HG03066 (cell line): Measurements from ENCODE around the gene GRB2.
"Not testable (repeated sequence)": the region's sequence is repeated elsewhere in the genome, so short reads cannot be mapped to it uniquely, and the experiment has no call there.

Experiments used
- ATAC-seq: cut with Tn5 transposase; IDR thresholded peaks from one replicate; pipeline ENCODE4 v1.9.1; 2021; ENCODE audit warnings: low read depth; ENCODE audit not compliant: unreplicated experiment

Gene GRB2

GRCh38 chr17:75390982-75391381 is 14.5 kb downstream of the GRB2 start:
- ATAC-seq, result no peak

DNA sequence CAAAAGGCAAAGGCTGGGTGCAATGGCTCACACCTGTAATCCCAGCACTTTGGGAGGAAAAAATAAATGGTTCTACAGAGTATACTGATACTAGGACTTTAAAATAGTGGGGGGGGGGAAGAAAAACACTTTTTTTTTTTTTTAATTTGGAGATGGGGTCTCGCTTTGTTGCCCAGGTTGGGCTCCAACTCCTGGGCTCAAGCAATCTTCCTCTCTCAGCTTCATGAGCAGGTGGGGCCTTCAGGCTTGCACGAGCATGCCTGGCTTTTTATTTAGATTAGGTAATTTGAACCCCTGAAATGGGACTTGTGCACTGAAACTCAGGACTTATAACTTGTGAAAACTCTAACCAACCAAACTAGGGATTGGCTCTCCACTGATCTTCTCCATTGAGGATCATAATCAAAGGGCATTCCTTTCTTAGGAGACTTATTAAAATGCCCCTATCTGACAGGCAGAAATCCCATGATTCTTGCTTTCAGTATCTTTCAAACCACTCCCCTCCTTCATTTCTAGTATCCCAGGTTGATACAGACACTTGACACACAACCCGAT is 16.9 kb downstream of the GRB2 start:
- ATAC-seq, result no peak

DNA sequence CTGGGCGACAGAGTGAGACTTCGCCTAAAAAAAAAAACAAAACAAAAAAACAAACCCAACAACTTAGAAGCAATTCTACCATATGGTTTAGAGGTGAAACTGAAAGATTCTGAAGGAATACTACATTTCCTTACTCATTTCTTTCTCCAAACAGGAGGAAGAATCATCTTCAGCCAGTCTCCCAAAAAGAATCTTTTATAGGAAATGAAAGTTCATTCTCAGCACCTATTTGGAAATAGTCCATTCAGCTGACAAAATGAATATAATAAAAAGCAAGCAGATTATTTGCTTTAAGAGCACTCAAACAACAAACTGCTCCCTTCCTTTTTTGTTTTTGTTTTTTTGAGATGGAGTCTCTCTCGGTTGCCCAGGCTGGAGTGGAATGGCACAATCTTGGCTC is 17.7 kb downstream of the GRB2 start:
- no peak for ATAC-seq

DNA sequence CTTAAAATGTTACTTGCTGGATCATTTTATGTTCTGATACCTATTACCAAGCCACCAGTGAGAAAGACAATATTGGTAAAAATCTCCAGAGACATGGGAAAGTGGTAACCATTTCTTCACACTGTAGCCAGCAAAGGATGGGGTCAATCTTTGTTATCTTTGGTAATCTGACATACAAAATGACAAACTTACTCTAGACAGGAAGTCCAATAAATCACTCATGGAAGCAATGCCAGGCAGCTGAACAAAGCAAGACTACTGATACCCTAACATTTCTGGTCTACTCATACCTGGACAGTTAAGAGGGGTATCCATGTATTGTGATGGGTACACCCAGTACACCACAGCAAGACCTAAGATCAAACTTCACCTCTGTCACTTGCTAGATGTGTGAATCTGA is 19.0 kb downstream of the GRB2 start:
- no peak for ATAC-seq

GRCh38 chr17:75384751-75385150 is 20.7 kb downstream of the GRB2 start:
- ATAC-seq, result no peak

DNA sequence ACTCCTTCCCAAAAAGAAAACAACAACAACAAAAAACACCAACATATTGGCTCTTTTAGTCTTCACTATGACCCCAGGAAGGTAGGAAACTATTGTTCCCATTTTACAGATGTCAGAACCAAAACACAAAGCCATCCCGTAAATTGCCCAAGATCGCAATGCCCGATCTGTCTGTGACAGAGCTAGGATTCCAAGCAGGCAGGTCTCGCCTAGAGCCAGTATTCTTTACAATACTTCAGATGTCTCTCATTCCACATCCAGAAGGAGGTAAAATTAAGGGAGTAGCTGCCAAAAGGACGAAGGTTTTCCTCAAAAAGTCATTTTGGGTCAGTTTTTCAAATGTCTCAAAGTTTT is 21.7 kb downstream of the GRB2 start:
- ATAC-seq, result no peak

- ATAC-seq, result no peak
These were observed 24.7 kb downstream of the GRB2 start for GRCh38 chr17:75380750-75381149.

DNA sequence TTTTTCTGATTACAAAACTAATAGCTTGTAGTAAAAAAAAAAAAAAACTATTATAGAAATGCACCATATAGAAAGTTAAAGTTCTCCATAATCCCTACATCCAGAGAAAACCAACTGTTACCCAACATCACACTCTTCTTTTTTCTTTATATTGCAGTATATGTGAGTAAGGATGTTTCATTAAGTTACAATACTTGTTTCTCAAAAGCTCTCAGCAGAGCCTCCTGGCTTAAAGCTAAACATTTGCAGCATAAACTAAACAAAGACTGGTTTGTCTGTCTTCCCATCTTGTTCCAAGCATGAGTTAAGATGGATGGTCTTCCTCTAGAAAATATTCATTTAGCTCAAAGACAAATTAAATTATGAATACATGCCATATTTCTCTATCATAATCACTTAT is 25.2 kb downstream of the GRB2 start:
- no peak for ATAC-seq

- not testable (repeated sequence) for ATAC-seq
These were observed 26.1 kb downstream of the GRB2 start for GRCh38 chr17:75379426-75379825.

GRCh38 chr17:75373280-75373679 is 32.2 kb downstream of the GRB2 start:
- ATAC-seq, result no peak

GRCh38 chr17:75371981-75372380 is 33.5 kb downstream of the GRB2 start:
- no peak for ATAC-seq

- ATAC-seq, result no peak
These were observed 34.1 kb downstream of the GRB2 start for GRCh38 chr17:75371339-75371738.

DNA sequence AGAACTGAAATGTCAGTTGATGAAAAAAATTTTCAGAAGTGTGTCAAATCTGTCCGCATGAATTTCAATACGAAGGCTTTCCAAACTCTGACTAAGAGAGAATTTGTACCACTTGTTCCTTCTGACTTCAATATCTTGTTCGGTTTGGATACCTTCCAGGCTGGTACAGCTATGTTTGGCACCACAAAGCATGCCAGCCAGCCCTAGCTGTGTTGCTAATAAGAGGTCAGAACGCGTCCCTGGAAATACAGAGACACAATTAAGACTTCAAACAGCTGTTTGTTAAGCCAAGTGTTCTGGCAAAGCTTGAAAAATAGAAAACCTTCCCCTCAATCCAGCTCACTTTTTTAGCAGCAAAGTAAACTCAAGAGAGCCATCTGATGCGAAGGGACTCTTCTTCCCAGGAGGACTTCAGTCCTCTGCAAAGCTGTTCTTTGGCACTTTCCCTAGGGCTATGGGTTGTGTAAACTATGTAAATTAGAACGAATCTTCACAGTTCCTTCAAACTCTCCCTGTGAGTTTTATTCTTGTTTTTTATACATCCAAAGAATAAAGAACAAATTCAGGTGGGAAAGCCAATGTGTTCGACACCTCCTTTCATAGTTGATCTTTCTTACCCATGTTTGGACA is 35.1 kb downstream of the GRB2 start:
- no peak for ATAC-seq

DNA sequence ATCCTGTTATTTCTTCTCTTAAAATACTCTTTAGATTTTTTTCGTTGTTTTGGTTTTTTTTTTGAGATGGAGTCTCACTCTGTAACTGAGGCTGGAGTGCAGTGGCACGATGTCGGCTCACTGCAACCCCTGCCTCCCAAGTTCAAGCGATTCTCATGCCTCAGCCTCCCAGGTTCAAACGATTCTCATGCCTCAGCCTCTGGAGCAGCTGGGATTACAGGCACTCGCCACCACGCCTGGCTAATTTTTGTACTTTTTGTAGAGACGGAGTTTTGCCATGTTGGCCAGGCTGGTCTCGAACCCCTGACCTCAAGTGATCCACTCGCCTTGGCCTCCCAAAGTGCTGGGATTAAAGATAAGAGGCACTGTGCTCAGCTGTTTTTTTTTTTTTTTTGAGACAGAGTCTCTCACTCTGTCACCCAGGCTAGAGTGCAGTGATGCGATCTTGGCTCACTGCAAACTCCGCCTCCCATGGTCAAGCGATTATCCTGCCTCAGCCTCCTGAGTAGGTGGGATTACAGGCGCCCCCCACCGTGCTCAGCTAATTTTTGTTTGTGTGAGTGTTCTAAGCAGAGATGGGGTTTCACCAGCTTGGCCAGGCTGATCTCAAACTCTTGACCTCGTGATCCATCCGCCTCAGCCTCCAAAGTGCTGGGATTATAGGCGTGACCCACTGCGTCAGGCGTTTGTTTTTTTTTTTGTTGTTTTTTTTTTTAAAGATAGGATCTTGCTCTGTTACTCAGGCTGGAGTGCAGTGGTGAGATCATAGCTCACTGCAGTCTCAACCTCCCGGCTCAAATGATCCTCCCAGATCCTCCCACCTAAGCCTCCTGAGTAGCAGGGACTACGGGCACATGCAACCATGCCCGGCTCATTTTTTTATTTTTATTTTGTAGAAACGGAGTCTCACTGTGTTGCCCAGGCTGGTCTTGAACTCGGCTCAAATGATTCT is 37.4 kb downstream of the GRB2 start:
- not testable (repeated sequence) for ATAC-seq

- no peak for ATAC-seq
These were observed 38.2 kb downstream of the GRB2 start for GRCh38 chr17:75367312-75367711.

- no peak for ATAC-seq
These were observed 39.0 kb downstream of the GRB2 start for GRCh38 chr17:75366432-75366831.

DNA sequence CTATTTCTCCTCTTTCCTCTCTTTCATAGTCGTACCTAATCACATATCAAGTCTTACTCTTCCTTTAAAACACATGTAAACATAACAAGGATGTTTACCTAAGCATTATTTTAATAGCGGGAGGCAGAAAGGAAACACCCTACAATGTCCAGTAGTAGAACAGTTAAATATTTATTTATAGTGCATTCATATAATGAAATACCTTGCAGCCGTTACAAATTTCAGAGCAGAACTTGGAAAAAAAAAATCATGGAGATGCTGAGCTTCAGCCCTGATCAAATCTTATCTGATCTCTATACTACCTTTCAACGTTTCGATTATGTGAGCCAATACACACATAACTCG is 39.6 kb downstream of the GRB2 start:
- no peak for ATAC-seq

DNA sequence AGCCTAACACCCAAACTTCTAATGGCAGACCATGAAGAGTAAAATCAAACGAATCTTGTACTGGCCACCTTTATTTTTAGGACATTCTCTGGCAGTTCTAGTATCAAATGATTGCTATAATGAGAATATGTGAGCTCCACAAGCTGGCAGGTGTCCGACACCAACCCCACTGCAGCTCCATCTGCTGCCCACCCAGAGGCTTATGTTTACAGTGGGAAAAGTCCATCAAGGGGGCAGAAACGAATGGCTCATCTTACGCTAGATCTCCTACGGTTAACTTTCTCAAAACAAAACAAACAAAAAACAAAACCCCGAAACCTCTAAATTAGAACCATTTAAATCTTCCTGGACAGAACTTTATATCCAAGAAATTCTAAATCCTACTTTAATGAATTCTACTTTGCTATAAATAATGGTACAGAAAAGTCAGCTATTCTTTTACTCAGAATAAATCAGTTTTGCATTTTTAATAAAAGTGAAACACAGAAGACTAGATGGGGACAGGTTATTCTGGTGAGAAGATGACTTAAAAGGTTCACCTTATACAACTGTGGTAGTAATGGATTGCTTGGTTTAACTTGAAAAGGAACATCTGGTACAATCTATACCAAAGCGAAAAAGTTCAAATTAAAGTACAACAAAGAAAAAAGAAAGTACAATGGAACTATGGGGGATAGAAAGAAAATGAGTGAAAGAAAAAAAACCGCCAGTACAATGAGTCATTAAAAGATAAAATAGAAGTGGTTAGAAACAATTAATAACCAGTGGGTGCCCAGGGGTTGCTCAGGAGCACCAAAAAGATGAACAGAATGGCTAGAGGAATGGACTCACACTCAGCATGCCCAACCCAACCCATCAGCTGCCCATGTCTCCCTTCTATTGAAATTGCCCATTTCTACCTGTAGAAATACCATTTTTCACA is 40.2 kb downstream of the GRB2 start:
- no peak for ATAC-seq

- ATAC-seq, result no peak
These were observed 41.4 kb downstream of the GRB2 start for GRCh38 chr17:75364078-75364477.

DNA sequence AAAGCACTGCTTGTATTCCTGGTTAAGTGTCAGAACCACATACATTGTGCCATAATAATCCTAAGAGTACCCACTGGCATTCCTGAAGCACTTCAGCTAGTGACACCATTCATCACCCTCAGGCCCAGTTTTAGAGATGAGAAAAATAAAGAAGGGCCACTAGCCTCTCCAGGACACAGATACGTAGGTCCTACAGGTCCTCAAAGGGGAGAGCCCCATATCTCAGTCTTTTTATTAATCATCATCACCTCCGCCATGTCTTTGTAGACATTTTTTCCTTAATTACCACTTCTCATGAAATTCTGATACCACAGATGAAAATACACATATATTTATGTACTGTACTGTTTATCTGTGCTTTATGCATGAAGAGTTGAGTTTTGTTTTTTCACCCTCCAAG is 43.5 kb downstream of the GRB2 start:
- ATAC-seq, result no peak

DNA sequence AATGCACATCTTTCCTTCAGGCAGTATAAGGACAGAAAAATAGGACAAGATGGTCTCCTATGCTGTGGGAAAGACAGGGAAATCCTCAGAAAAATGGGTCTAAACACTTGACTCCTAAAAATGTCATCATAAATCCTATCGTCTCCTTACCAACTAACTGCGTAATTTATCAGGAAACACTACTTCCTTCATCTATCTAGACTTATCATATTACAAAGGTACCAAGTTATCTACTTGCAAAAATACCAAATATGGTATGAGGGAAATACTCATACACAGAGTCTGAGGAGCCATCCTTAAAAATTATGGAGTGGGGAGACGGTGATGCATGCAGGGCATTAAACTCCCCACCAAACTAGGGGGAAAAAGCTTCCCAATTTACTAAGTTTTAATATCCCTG is 44.1 kb downstream of the GRB2 start:
- ATAC-seq, result no peak
